GM12872 (cell line): ENCODE results near the gene RADIL.

Experiments
- TF ChIP-seq, protein P1 (sequence below): IDR thresholded peaks from 3 replicates; pipeline ENCODE4 v1.5.1; 2011; ENCODE audit warnings: low read depth, mild to moderate bottlenecking, low read length, moderate library complexity; ENCODE audit not compliant: insufficient read depth

Gene RADIL

DNA sequence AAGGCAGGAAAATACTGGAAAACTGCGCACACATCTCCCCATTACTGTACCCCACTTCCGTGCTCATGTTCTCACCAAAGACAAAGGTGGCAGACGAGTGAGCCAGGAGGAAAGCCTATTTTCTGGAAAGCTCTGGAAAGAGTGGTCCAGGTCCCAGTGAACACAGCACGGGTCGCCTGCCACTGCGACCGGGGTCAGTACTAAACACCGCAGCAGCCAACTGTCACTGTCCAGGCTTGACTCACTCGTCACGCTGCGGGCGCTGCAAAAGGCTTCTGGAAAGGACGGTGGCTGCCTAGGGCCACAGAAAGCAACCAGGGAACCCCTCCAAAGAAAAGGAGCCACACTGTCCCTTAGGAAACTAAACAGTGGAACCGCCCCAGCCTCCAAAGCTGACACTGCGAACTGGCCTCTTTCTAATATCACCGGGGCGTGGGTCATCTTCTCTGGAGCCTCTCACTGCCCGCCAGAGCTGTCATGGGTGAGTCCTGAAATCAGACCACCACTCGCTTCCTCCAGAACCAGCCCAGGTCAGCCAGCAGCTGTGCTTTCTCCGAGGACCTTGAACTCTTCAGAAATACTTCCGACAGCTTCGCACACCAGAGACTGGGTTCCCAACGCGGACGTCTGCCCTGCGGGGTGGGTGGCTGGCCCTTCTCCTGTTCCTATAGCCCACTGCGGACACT lies 4.0 kb downstream of the RADIL start:
- TF ChIP-seq, protein P1, sequence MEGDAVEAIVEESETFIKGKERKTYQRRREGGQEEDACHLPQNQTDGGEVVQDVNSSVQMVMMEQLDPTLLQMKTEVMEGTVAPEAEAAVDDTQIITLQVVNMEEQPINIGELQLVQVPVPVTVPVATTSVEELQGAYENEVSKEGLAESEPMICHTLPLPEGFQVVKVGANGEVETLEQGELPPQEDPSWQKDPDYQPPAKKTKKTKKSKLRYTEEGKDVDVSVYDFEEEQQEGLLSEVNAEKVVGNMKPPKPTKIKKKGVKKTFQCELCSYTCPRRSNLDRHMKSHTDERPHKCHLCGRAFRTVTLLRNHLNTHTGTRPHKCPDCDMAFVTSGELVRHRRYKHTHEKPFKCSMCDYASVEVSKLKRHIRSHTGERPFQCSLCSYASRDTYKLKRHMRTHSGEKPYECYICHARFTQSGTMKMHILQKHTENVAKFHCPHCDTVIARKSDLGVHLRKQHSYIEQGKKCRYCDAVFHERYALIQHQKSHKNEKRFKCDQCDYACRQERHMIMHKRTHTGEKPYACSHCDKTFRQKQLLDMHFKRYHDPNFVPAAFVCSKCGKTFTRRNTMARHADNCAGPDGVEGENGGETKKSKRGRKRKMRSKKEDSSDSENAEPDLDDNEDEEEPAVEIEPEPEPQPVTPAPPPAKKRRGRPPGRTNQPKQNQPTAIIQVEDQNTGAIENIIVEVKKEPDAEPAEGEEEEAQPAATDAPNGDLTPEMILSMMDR: no peak

DNA sequence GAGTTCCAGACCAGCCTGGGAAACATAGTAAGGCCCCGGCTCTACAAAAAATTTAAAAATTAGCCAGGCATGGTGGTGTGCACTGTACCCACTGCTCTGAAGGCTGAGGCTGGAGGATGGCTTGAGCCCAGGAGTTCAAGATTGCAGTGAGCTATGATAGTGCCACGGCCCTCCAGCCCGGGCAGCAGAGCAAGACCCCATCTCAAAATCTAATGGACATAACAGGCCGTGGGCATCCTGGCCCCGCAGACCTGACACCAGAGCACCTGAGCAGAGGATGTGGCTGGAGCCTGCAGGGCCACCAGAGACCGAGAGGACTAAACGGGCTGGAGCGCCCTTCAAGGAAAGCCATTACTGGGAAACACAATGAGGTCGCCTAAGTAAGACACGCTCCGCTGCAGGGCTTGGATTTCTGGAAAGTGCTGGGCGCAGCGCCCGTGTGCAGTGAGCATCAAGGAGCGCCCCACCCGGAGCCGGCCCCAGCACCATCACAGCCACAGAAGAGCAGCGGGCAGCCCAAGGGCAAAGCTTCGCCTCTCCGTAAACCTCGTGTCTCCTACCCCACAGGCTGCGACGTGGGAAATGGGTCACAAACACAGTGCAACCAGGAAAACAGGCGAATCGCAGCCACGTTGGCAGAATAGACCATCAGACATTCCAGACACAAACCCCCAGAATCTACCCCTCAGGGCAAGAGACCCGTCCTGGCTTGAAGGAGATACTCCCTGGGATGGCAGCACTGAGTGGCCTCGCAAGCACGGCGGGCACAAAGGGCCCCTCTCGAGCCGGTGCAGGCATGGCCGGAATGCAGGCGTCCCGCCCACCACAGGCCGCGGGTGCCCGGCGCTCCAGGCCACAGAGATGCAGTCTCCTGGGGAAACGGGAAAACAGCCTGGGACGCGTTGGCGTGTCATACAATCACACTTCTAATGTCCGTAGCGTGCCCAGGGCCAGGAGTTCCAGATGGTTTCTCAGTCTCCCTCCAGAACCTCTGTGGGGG lies 4.9 kb downstream of the RADIL start:
- TF ChIP-seq, protein P1: no peak

DNA sequence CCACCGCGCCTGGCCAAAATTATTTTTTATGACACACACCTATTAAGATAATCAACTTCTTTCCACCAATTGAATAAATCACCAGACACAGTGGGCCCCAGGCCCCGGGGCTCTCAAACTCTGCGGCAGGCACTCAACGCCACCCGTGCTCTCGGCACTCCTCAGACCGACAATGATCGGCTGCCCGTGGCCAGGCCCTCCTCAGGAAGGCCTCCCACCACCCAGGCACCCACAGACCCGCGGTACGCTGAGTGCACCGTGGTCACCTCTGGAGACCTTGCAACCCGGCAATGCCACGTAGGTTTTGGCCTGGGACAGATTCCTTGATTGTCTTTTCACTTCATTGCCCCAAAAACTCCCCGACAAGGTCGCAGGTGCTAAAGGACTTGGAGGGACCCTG lies 6.9 kb downstream of the RADIL start:
- TF ChIP-seq, protein P1: no peak

DNA sequence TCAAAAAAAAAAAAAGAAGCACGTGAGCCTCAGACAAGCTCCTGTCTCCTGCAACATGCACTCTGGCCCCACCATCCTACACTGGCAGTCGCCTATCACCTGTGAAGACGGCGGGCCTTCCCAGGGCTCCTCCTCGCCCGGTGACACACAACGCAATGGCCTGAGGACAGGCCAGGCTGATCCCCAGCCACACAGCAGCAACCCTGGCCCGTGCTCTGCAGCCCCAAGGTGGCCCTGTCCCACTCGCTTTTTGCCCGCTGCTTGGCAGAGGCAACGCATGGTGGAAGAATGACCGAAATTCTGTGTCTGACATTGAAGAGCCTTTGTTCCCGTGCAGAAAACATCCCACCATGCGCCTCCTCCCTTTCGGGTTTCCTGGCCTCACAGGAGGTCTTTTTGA lies 8.1 kb downstream of the RADIL start:
- TF ChIP-seq, protein P1: no peak

DNA sequence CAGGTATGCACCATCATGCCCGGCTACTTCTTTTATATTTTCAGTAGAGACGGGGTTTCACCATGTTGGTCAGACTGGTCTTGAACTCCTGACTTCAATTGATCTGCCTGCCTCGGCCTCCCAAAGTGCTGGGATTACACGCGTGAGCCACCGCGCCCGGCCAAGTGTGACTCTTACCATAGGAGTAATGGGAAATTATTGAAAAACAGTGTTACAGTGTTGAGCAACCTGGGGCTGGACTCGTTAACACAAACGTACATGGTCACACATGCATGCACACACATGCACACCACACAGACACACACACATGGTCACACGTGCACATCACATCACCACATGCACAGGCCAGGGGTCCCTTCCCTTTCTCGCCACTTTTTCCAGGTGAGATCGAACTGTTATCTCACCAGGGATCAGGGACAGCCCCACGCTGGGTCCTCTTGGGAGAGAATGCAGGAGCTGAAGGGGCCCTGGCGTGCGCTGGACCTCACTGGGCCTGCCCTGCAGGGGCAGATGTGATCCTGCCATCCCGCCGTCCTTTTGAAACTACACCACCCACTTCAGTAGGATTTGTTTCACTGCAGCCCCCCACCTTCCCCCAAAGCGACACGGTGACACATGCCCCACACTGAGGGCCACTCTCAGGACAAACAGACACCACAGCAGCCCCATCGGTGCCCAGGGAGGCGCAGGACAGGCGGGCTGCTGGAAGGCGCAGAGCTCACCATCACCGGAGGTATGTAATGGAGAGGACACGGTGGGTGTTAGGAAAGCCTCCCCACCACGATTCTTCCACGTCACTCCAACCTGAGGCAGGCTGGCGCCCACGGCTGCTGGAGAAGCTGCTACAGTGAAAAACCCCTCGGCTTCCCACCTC lies 10.2 kb downstream of the RADIL start:
- TF ChIP-seq, protein P1: no peak

DNA sequence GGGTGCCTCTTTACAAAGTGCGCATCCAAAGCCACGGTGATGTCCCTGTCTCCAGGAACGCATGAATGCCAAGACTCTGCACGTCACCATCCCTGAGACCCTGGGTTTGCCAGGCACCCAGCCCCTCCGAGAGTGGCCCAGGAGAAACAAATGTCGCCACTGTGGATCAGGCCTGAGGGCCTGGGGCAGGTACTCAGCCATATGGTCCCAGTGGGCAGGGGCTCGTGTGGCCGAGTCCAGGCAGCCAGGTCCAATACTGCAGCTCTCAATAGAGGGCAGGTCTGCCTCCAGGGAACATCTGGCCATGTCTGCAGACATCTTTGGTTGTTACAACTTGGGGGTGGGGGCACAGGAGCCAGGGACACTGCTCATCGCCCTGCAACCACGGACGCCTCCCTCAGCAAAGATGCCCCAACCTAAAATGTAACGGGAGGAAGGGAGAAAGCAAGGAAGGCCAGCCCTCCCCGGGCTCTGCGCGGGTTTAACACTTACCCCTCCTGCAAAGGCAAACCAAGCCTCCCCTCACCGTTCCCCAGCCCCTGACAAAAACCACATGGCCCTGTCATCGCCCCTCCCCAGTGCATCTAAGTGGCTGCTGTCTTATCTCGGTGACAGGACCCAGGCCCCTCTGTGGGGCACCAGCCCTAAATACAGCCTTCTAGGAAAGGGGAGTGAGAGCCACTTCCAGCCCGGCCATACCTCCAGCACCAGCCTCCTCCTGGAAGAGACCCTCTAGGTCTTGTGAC lies 11.4 kb downstream of the RADIL start:
- TF ChIP-seq, protein P1: no peak
